Neural progenitor cell (in vitro differentiated cells): ENCODE measurements around the gene ENTPD2.

Experiments
- CTCF ChIP-seq: fragments of 200-600 bp; sonication (generic); IDR thresholded peaks from 2 replicates; pipeline ENCODE4 v1.5.1; 2017; ENCODE audit warnings: antibody characterized with exemption, mild to moderate bottlenecking
- EZH2 ChIP-seq: fragments of 200-600 bp; sonication (generic); IDR thresholded peaks from 2 replicates; pipeline ENCODE4 v1.6.1; 2017; ENCODE audit warnings: antibody characterized with exemption, mild to moderate bottlenecking, moderate library complexity
- EZH2phosphoT487 ChIP-seq: fragments of 200-600 bp; sonication (generic); IDR thresholded peaks from 2 replicates; pipeline ENCODE4 v1.6.1; 2017; ENCODE audit warnings: antibody characterized with exemption

DNA sequence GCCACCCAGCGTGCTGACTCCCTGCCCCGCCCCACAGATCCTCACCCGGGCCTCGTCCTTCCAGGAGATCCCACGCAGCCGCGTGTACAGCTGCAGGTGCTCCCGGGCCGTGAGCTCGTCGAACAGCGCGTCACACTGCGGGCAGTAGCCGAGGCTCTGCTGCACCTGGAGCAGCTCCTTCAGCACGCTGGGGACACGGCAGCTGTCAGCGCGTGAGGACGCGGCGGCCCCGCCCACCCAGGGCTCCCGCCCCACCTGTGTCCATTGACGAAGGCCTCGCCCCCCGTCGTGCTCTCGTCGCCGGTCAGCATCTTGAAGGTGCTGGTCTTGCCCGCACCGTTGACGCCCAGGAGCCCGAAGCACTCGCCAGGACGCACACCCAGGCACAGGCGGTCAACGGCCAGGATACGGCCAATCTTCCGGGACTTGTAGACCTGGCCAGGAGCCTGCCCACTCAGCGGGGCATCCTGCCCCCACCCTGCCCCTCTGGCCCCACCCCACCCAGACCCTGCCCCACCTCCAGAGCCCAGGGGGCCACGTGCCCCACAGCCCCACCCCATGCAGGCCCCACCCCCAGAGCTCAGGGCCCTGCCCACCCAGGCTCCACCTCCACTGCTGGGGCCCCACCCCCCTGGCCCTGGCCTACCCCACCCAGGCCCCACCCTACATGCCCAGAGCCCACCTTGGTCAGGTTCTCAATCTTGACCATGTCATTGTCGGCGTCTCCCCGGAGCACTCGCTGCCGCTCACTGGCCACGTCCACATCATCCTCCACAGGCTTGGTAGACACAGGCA, 43.7 kb downstream of the ENTPD2 start:
- no peak for TF ChIP-seq CTCF
- TF ChIP-seq EZH2 = no peak
- no peak for TF ChIP-seq EZH2phosphoT487
